ENCODE results near the gene C19orf67.

The C19orf67 gene

DNA sequence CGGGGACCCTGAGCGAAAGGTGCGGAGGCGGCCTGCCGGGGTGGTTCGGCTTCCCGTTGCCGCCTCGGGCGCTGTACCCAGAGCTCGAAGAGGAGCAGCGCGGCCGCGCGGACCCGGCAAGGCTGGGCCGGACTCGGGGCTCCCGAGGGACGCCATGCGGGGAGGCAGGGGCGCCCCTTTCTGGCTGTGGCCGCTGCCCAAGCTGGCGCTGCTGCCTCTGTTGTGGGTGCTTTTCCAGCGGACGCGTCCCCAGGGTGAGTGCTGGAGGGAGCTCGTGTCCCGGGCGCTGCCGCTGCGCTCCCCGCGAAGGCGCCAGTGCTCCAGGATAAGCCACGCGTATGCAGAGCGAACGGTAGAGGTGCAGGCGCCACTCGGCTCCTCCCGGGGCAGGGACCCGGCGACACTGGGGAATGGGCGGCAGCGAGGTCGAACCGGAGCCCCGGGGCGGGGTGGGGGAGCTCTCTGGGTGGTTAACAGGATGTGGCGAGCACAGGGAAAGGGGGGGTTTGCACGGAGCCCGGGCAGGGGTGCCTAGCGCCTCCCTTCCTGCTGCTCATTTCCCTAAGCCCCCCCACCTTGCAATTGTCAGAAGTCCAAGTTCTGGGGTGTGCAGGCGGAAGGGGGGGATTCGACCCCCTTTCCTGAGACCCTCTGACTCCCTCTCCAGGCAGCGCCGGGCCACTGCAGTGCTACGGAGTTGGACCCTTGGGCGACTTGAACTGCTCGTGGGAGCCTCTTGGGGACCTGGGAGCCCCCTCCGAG lies 53.7 kb downstream of the C19orf67 start, which contains the start of gene IL27RA (continued):
- TF ChIP-seq KLF10 (tag by site-specific recombination; IDR thresholded peaks at IDR 0.05), result no peak
- no peak for TF ChIP-seq TRIM28 (IDR thresholded peaks at IDR 0.05; ENCODE audit: borderline replicate concordance, low read length)
- TF ChIP-seq ZNF561 (tag by site-specific recombination; IDR thresholded peaks at IDR 0.05; ENCODE audit: borderline replicate concordance), result peak; percentile 70; the same call in 1 of the 2 replicates
- TF ChIP-seq ZBTB10 (tag by site-specific recombination; IDR thresholded peaks at IDR 0.05), result peak; percentile 96
- TF ChIP-seq ZNF394 (tag by site-specific recombination; IDR thresholded peaks at IDR 0.05; ENCODE audit: borderline replicate concordance), result 0 out of 2 replicates have a peak, but pooled peaks have one; percentile 42
- TF ChIP-seq ZNF155 (tag by site-specific recombination; IDR thresholded peaks at IDR 0.05), result no peak
- TF ChIP-seq, protein P1, sequence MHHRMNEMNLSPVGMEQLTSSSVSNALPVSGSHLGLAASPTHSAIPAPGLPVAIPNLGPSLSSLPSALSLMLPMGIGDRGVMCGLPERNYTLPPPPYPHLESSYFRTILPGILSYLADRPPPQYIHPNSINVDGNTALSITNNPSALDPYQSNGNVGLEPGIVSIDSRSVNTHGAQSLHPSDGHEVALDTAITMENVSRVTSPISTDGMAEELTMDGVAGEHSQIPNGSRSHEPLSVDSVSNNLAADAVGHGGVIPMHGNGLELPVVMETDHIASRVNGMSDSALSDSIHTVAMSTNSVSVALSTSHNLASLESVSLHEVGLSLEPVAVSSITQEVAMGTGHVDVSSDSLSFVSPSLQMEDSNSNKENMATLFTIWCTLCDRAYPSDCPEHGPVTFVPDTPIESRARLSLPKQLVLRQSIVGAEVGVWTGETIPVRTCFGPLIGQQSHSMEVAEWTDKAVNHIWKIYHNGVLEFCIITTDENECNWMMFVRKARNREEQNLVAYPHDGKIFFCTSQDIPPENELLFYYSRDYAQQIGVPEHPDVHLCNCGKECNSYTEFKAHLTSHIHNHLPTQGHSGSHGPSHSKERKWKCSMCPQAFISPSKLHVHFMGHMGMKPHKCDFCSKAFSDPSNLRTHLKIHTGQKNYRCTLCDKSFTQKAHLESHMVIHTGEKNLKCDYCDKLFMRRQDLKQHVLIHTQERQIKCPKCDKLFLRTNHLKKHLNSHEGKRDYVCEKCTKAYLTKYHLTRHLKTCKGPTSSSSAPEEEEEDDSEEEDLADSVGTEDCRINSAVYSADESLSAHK (tag by site-specific recombination; IDR thresholded peaks at IDR 0.05), result no peak
- TF ChIP-seq, protein P2, sequence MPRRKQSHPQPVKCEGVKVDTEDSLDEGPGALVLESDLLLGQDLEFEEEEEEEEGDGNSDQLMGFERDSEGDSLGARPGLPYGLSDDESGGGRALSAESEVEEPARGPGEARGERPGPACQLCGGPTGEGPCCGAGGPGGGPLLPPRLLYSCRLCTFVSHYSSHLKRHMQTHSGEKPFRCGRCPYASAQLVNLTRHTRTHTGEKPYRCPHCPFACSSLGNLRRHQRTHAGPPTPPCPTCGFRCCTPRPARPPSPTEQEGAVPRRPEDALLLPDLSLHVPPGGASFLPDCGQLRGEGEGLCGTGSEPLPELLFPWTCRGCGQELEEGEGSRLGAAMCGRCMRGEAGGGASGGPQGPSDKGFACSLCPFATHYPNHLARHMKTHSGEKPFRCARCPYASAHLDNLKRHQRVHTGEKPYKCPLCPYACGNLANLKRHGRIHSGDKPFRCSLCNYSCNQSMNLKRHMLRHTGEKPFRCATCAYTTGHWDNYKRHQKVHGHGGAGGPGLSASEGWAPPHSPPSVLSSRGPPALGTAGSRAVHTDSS (tag by site-specific recombination; IDR thresholded peaks at IDR 0.05), result no peak
- 0 out of 2 replicates have a peak, but pooled peaks have one; percentile 66 for TF ChIP-seq ZNF501 (tag by site-specific recombination; IDR thresholded peaks at IDR 0.05)
- TF ChIP-seq KLF8 (tag by site-specific recombination; IDR thresholded peaks at IDR 0.05), result peak; percentile 33; the same call in 1 of the 2 replicates
- TF ChIP-seq ZNF211 (tag by site-specific recombination; IDR thresholded peaks at IDR 0.05; ENCODE audit: low read depth), result no peak
- TF ChIP-seq ZNF350 (tag by site-specific recombination; IDR thresholded peaks at IDR 0.05), result no peak
- TF ChIP-seq, protein P3, sequence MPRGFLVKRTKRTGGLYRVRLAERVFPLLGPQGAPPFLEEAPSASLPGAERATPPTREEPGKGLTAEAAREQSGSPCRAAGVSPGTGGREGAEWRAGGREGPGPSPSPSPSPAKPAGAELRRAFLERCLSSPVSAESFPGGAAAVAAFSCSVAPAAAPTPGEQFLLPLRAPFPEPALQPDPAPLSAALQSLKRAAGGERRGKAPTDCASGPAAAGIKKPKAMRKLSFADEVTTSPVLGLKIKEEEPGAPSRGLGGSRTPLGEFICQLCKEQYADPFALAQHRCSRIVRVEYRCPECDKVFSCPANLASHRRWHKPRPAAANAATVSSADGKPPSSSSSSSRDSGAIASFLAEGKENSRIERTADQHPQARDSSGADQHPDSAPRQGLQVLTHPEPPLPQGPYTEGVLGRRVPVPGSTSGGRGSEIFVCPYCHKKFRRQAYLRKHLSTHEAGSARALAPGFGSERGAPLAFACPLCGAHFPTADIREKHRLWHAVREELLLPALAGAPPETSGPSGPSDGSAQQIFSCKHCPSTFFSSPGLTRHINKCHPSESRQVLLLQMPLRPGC (tag by site-specific recombination; IDR thresholded peaks at IDR 0.05), result no peak
- no peak for TF ChIP-seq ZNF114 (tag by site-specific recombination; IDR thresholded peaks at IDR 0.05)
- TF ChIP-seq ZNF391 (tag by site-specific recombination; IDR thresholded peaks at IDR 0.05; ENCODE audit: borderline replicate concordance, low read depth), result no peak
- no peak for TF ChIP-seq ZNF239 (tag by site-specific recombination; IDR thresholded peaks at IDR 0.05)
- TF ChIP-seq MYNN (tag by site-specific recombination; IDR thresholded peaks at IDR 0.05; ENCODE audit: borderline replicate concordance), result no peak
- no peak for TF ChIP-seq OVOL3 (tag by site-specific recombination; IDR thresholded peaks at IDR 0.05)
- no peak; the same call in 1 of the 2 replicates for TF ChIP-seq ZNF777 (tag by site-specific recombination; IDR thresholded peaks at IDR 0.05; ENCODE audit: borderline replicate concordance)
- TF ChIP-seq BCL11A (tag by site-specific recombination; IDR thresholded peaks at IDR 0.05; ENCODE audit: low read depth), result no peak
- no peak for TF ChIP-seq ZNF596 (tag by site-specific recombination; IDR thresholded peaks at IDR 0.05)
- TF ChIP-seq HOXD13 (CRISPR knock-in tag; IDR thresholded peaks at IDR 0.05; ENCODE audit: borderline replicate concordance), result no peak
- TF ChIP-seq ZNF600 (tag by site-specific recombination; IDR thresholded peaks at IDR 0.05), result peak; percentile 76
- TF ChIP-seq ZBTB11 (tag by site-specific recombination; conservative IDR thresholded peaks at IDR 0.05; ENCODE audit: low read depth), result peak; percentile 48; the same call in 1 of the 2 replicates
- TF ChIP-seq, protein P4, sequence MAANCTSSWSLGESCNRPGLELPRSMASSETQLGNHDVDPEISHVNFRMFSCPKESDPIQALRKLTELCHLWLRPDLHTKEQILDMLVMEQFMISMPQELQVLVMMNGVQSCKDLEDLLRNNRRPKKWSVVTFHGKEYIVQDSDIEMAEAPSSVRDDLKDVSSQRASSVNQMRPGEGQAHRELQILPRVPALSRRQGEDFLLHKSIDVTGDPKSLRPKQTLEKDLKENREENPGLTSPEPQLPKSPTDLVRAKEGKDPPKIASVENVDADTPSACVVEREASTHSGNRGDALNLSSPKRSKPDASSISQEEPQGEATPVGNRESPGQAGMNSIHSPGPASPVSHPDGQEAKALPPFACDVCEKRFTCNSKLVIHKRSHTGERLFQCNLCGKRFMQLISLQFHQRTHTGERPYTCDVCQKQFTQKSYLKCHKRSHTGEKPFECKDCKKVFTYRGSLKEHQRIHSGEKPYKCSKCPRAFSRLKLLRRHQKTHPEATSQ (tag by site-specific recombination; IDR thresholded peaks at IDR 0.05), result no peak
